Right forelimb (tissue), 1 donor: ENCODE data around the gene MYCN.
"Not testable (repeated sequence)": the region's sequence is repeated elsewhere in the genome, so short reads cannot be mapped to it uniquely, and the experiment has no call there.

Experiments
- DNase-seq: peaks from one replicate; pipeline ENCODE4 v3.0.0-alpha.2; 2018

Gene MYCN

GRCh38 chr2:15939854-15940660 lies at the start of gene MYCN:
MYCN (plus strand) TSS chr2:15940550; CDS start chr2:15942065, 1,515 bp downstream.
- peak; percentile 88 for DNase-seq

- DNase-seq = no peak
Observed at GRCh38 chr2:15890936-15891905, 49.1 kb upstream of the MYCN start.

- no peak for DNase-seq
Observed at GRCh38 chr2:15892151-15892880, 48.0 kb upstream of the MYCN start.

GRCh38 chr2:15893085-15893484 lies 47.3 kb upstream of the MYCN start:
- DNase-seq = no peak

GRCh38 chr2:15893689-15894480 lies 46.5 kb upstream of the MYCN start:
- no peak for DNase-seq

GRCh38 chr2:15894481-15895144 lies 45.7 kb upstream of the MYCN start:
- DNase-seq = no peak

- DNase-seq = no peak
Observed at GRCh38 chr2:15895615-15896469, 44.5 kb upstream of the MYCN start.

- DNase-seq = no peak
Observed at GRCh38 chr2:15896859-15897258, 43.5 kb upstream of the MYCN start.

GRCh38 chr2:15897431-15898098 lies 42.8 kb upstream of the MYCN start:
- no peak for DNase-seq

GRCh38 chr2:15899327-15899612 lies 41.1 kb upstream of the MYCN start:
- DNase-seq = no peak

GRCh38 chr2:15899751-15900493 lies 40.4 kb upstream of the MYCN start:
- DNase-seq = no peak

GRCh38 chr2:15901095-15901807 lies 39.1 kb upstream of the MYCN start:
- no peak for DNase-seq

- DNase-seq = no peak
Observed at GRCh38 chr2:15901808-15902130, 38.6 kb upstream of the MYCN start.

- not testable (repeated sequence) for DNase-seq
Observed at GRCh38 chr2:15903910-15904309, 36.4 kb upstream of the MYCN start.

- no peak for DNase-seq
Observed at GRCh38 chr2:15905267-15905645, 35.1 kb upstream of the MYCN start.

- no peak for DNase-seq
Observed at GRCh38 chr2:15905986-15906491, 34.3 kb upstream of the MYCN start.

GRCh38 chr2:15906778-15907177 lies 33.6 kb upstream of the MYCN start:
- no peak for DNase-seq

GRCh38 chr2:15907461-15908324 lies 32.7 kb upstream of the MYCN start:
- no peak for DNase-seq
